H9 (cell line): ENCODE data around the gene SMAD3. TPM values are rescaled to one million over a fixed set of nuclear protein-coding genes. Genes with fewer than 3 reads are reported as not detected.

Source experiments
- DNase-seq: peaks from one replicate; pipeline ENCODE4 v3.0.0-alpha.2; 2017
- H2AFZ ChIP-seq: one replicate; pipeline ENCODE4 v1.6.1; 2013; ENCODE audit warnings: mild to moderate bottlenecking, low read length, control low read depth, moderate library complexity
- H2AK5ac ChIP-seq: 2 replicates; pipeline ENCODE4 v1.6.1; 2013; ENCODE audit warnings: low read length, control low read depth, mixed read lengths; ENCODE audit not compliant: insufficient read length
- H2BK120ac ChIP-seq: one replicate; pipeline ENCODE4 v1.6.1; 2013; ENCODE audit warnings: low read depth, mild to moderate bottlenecking, low read length, control low read depth, inconsistent platforms; ENCODE audit not compliant: poor library complexity, severe bottlenecking
- H2BK12ac ChIP-seq: 2 replicates; pipeline ENCODE4 v1.6.1; 2013; ENCODE audit warnings: low read length, control low read depth, mixed read lengths, low read depth; ENCODE audit not compliant: insufficient read length
- H2BK15ac ChIP-seq: 2 replicates; pipeline ENCODE4 v1.6.1; 2013; ENCODE audit warnings: low read depth, low read length, control low read depth
- H2BK20ac ChIP-seq: one replicate; pipeline ENCODE4 v1.6.1; 2013; ENCODE audit warnings: low read depth, mild to moderate bottlenecking, low read length, control low read depth, inconsistent platforms; ENCODE audit not compliant: poor library complexity, severe bottlenecking
- H2BK5ac ChIP-seq: 2 replicates; pipeline ENCODE4 v1.6.1; 2013; ENCODE audit warnings: low read length, control low read depth, mixed read lengths; ENCODE audit not compliant: insufficient read length
- H3K14ac ChIP-seq: 2 replicates; pipeline ENCODE4 v1.6.1; 2013; ENCODE audit warnings: low read length, control low read depth; ENCODE audit not compliant: insufficient read depth
- H3K18ac ChIP-seq: 2 replicates; pipeline ENCODE4 v1.6.1; 2013; ENCODE audit warnings: low read depth, mild to moderate bottlenecking, mixed read lengths, low read length, control low read depth; ENCODE audit not compliant: insufficient read length
- H3K23ac ChIP-seq: 2 replicates; pipeline ENCODE4 v1.6.1; 2013; ENCODE audit warnings: low read length, control low read depth, mixed read lengths, low read depth; ENCODE audit not compliant: insufficient read length
- H3K23me2 ChIP-seq: 2 replicates; pipeline ENCODE4 v1.6.1; 2013; ENCODE audit warnings: low read depth, mild to moderate bottlenecking, mixed read lengths, low read length, control low read depth; ENCODE audit not compliant: insufficient read length, poor library complexity, severe bottlenecking
- H3K27ac ChIP-seq: 2 replicates; pipeline ENCODE4 v1.5.1; 2013; ENCODE audit warnings: low read length, control low read depth, mixed read lengths, low read depth; ENCODE audit not compliant: insufficient read length
- H3K27me3 ChIP-seq: 2 replicates; pipeline ENCODE4 v1.6.1; 2013; ENCODE audit warnings: low read length, control low read depth, inconsistent platforms; ENCODE audit not compliant: insufficient read depth
- H3K4ac ChIP-seq: 2 replicates; pipeline ENCODE4 v1.6.1; 2013; ENCODE audit warnings: low read depth, mild to moderate bottlenecking, control low read depth, inconsistent platforms, low read length, moderate library complexity
- H3K4me1 ChIP-seq: 2 replicates; pipeline ENCODE4 v1.6.1; 2013; ENCODE audit warnings: low read length, control low read depth, inconsistent platforms; ENCODE audit not compliant: insufficient read depth
- H3K4me2 ChIP-seq: 2 replicates; pipeline ENCODE4 v1.6.1; 2013; ENCODE audit warnings: low read length, control low read depth, mixed read lengths; ENCODE audit not compliant: insufficient read length, insufficient read depth
- H3K56ac ChIP-seq: 2 replicates; pipeline ENCODE4 v1.6.1; 2013; ENCODE audit warnings: low read depth, mild to moderate bottlenecking, mixed read lengths, low read length, control low read depth; ENCODE audit not compliant: insufficient read length
- H3K79me1 ChIP-seq: 2 replicates; pipeline ENCODE4 v1.6.1; 2013; ENCODE audit warnings: low read depth, mild to moderate bottlenecking, moderate library complexity, low read length, control low read depth, inconsistent platforms; ENCODE audit not compliant: insufficient read depth, poor library complexity, severe bottlenecking
- H3K79me2 ChIP-seq: 2 replicates; pipeline ENCODE4 v1.6.1; 2013; ENCODE audit warnings: low read length, control low read depth, inconsistent platforms; ENCODE audit not compliant: insufficient read depth
- H3K9ac ChIP-seq: 2 replicates; pipeline ENCODE4 v1.6.1; 2013; ENCODE audit warnings: low read length, control low read depth, mixed read lengths; ENCODE audit not compliant: insufficient read length; ENCODE audit errors: extremely low read depth
- H3K9me3 ChIP-seq: one replicate; pipeline ENCODE4 v1.6.1; 2013; ENCODE audit warnings: low read depth, low read length, inconsistent platforms; ENCODE audit not compliant: control insufficient read depth
- H3T11ph ChIP-seq: one replicate; pipeline ENCODE4 v1.6.1; 2013; ENCODE audit warnings: mild to moderate bottlenecking, low read length, control low read depth, inconsistent platforms
- H4K20me1 ChIP-seq: one replicate; pipeline ENCODE4 v1.6.1; 2013; ENCODE audit not compliant: control insufficient read depth, insufficient read length, insufficient read depth
- H4K5ac ChIP-seq: 2 replicates; pipeline ENCODE4 v1.6.1; 2013; ENCODE audit warnings: low read depth, mild to moderate bottlenecking, mixed read lengths, low read length, control low read depth; ENCODE audit not compliant: insufficient read length
- H4K8ac ChIP-seq: replicated peaks from 2 replicates; pipeline ENCODE4 v1.6.1; 2013; ENCODE audit warnings: low read length, control low read depth, mixed read lengths, low read depth; ENCODE audit not compliant: insufficient read length
- H4K91ac ChIP-seq: 2 replicates; pipeline ENCODE4 v1.6.1; 2013; ENCODE audit warnings: low read depth, mild to moderate bottlenecking, moderate library complexity, mixed read lengths, low read length, control low read depth; ENCODE audit not compliant: insufficient read length
- H3K27ac Mint-ChIP-seq, 3 experiments: 2 replicates in 2 of 3; 3 replicates in 1 of 3; pipeline ENCODE4 v1.8.0; 2020 to 2021; ENCODE audit warnings: mixed read lengths in 3 of 3, mild to moderate bottlenecking in 1 of 3, moderate library complexity in 1 of 3
- H3K27me3 Mint-ChIP-seq: 2 replicates; pipeline ENCODE4 v1.8.0; 2021; ENCODE audit warnings: low read depth, mild to moderate bottlenecking, moderate library complexity, mixed read lengths
- H3K36me3 Mint-ChIP-seq, 3 experiments: 2 replicates in 2 of 3; 3 replicates in 1 of 3; pipeline ENCODE4 v1.8.0; 2020 to 2021; ENCODE audit warnings: low read depth in 3 of 3, mixed read lengths in 3 of 3; ENCODE audit not compliant: insufficient read depth in 1 of 3
- H3K4me1 Mint-ChIP-seq, 2 experiments: 2 replicates each; pipeline ENCODE4 v1.8.0; 2020; ENCODE audit warnings: mixed read lengths in 2 of 2
- H3K4me3 Mint-ChIP-seq, 2 experiments: 2 replicates in 1 of 2; 3 replicates in 1 of 2; pipeline ENCODE4 v1.8.0; 2020 to 2021; ENCODE audit warnings: mild to moderate bottlenecking in 2 of 2, mixed read lengths in 2 of 2, moderate library complexity in 1 of 2
- H3K9me3 Mint-ChIP-seq, 2 experiments: 2 replicates in 1 of 2; 3 replicates in 1 of 2; pipeline ENCODE4 v1.8.0; 2020; ENCODE audit warnings: mild to moderate bottlenecking in 2 of 2, mixed read lengths in 2 of 2, moderate library complexity in 1 of 2
- WGBS: extraction: QIAGEN DNeasy Blood & Tissue Kit; methylation state at CpG from one replicate; pipeline ENCODE4 v1.1.7; 2013; ENCODE audit warnings: missing lambda C conversion rate, low lambda C conversion rate, mixed read lengths; ENCODE audit not compliant: insufficient read length; ENCODE audit errors: extremely low coverage; 5-methylcytosine and 5-hydroxymethylcytosine counted together
- total RNA-seq: library from RNA; stranded (reverse); gene quantifications from 2 replicates; pipeline ENCODE4 v1.2.1, GENCODE V29; 2021
- TF ChIP-seq, protein P1 (sequence below): fragments of 200-600 bp; sonication (generic); conservative IDR thresholded peaks from 3 replicates; pipeline ENCODE4 v1.8.0; 2021; ENCODE audit warnings: antibody characterized with exemption, mild to moderate bottlenecking

SMAD3 gene
- total RNA-seq, 1 experiment from 2014 or later, result 26.7 TPM

DNA sequence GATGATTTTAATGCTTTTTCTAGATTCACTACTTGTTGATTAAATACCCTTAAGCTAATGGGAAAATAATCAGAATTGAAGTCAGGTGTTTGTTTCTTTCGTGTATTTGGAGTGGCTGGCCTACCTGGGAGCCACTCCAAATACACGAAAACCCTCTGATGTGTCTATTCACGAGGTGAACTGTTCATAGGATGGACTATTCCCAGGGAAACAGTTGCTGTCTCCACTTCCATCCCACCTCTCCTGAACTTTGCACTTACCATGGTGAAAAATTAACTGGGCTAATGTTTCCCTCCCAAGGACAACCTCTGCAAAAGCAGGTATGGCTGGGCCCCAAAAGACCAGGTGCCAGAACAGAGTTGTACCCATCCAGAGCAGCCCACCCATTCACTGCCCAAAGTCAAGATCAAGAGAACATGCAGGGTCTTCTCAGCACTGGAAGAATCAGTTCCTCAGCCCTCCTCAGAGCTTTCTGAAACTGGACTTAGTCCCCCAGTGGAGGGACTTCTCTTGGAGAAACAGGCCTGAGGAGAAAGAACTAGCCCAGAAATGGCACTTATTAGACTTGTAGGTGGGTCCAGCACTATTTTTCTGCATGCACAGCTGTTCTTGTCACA lies 2.9 kb upstream of the SMAD3 start:
- WGBS, result no CpG with 5 or more reads among the region's 3 CpGs
- no peaks in the 10 kb centered on the region for H3K79me1 ChIP-seq
- no peak overlapping the region for H3K18ac ChIP-seq
- H2BK12ac ChIP-seq, result no peak overlapping the region
- H2BK20ac ChIP-seq, result no peak overlapping the region
- H3T11ph ChIP-seq, result no peak overlapping the region
- H3K4me2 ChIP-seq, result no peak overlapping the region
- no peak overlapping the region for H3K9ac ChIP-seq
- H4K5ac ChIP-seq, result no peak overlapping the region
- peaks cover 8% of the 10 kb centered on the region; the same call in 1 of the 2 replicates for H3K4me1 ChIP-seq
- H4K20me1 ChIP-seq, result peaks cover 2% of the 10 kb centered on the region
- Mint-ChIP-seq H3K4me1 (peaks cover 31 to 32% of the 10 kb centered on the region in 2 experiments), H3K9me3 (no peaks in the 10 kb centered on the region; a peak in 1 of 5 replicates), H3K36me3 (peaks cover 0 to 2% (median 0%) of the 10 kb centered on the region in 3 experiments; a peak in 1 of 7 replicates), H3K4me3 (no peak overlapping the region), H3K27me3 (peaks cover 40% of the 10 kb centered on the region), H3K27ac (no peak overlapping the region)
- TF ChIP-seq, protein P1, sequence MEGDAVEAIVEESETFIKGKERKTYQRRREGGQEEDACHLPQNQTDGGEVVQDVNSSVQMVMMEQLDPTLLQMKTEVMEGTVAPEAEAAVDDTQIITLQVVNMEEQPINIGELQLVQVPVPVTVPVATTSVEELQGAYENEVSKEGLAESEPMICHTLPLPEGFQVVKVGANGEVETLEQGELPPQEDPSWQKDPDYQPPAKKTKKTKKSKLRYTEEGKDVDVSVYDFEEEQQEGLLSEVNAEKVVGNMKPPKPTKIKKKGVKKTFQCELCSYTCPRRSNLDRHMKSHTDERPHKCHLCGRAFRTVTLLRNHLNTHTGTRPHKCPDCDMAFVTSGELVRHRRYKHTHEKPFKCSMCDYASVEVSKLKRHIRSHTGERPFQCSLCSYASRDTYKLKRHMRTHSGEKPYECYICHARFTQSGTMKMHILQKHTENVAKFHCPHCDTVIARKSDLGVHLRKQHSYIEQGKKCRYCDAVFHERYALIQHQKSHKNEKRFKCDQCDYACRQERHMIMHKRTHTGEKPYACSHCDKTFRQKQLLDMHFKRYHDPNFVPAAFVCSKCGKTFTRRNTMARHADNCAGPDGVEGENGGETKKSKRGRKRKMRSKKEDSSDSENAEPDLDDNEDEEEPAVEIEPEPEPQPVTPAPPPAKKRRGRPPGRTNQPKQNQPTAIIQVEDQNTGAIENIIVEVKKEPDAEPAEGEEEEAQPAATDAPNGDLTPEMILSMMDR, result no peak
- H4K8ac ChIP-seq, result no peak overlapping the region
- H2AFZ ChIP-seq, result no peak overlapping the region
- no peak overlapping the region for H3K56ac ChIP-seq
- H2BK5ac ChIP-seq, result no peak overlapping the region
- no peak for DNase-seq
- no peak overlapping the region for H4K91ac ChIP-seq
- H2BK120ac ChIP-seq, result no peak overlapping the region
- H3K27me3 ChIP-seq, result peaks cover 21% of the 10 kb centered on the region
- H2BK15ac ChIP-seq, result no peak overlapping the region
- H3K79me2 ChIP-seq, result no peaks in the 10 kb centered on the region
- peaks cover 24% of the 10 kb centered on the region for H3K23me2 ChIP-seq
- no peaks in the 10 kb centered on the region for H3K9me3 ChIP-seq
- no peak overlapping the region for H2AK5ac ChIP-seq
- no peak overlapping the region for H3K4ac ChIP-seq
- H3K14ac ChIP-seq, result no peak overlapping the region
- H3K23ac ChIP-seq, result no peak overlapping the region
- no peak overlapping the region for H3K27ac ChIP-seq
